ENCODE results near the gene FSTL4.
"Not testable (repeated sequence)": the region's sequence is repeated elsewhere in the genome, so short reads cannot be mapped to it uniquely, and the experiment has no call there.

Gene FSTL4

GRCh38 chr5:133446440-133446839 is 165.9 kb downstream of the FSTL4 start:
- DNase-seq (ENCODE audit: low read depth, low spot score): no peak
- no peak overlapping the region for H3K4me3 ChIP-seq (ENCODE audit: low read length)

GRCh38 chr5:133445744-133446143 is 166.6 kb downstream of the FSTL4 start:
- no peak for DNase-seq (ENCODE audit: low read depth, low spot score)
- no peak overlapping the region for H3K4me3 ChIP-seq (ENCODE audit: low read length)

- not testable (repeated sequence) for H3K4me3 ChIP-seq (ENCODE audit: low read length); DNase-seq (ENCODE audit: low read depth, low spot score)
These were observed 167.1 kb downstream of the FSTL4 start for GRCh38 chr5:133445204-133445603.

GRCh38 chr5:133444711-133445110 is 167.6 kb downstream of the FSTL4 start:
- no peak overlapping the region for H3K4me3 ChIP-seq (ENCODE audit: low read length)
- DNase-seq (ENCODE audit: low read depth, low spot score): no peak

GRCh38 chr5:133441166-133441815 is 171.1 kb downstream of the FSTL4 start:
- DNase-seq (ENCODE audit: low read depth, low spot score): no peak
- H3K4me3 ChIP-seq (ENCODE audit: low read length): no peak overlapping the region

- DNase-seq (ENCODE audit: low read depth, low spot score): no peak
- no peak overlapping the region for H3K4me3 ChIP-seq (ENCODE audit: low read length)
These were observed 171.8 kb downstream of the FSTL4 start for GRCh38 chr5:133440467-133441115.

- DNase-seq (ENCODE audit: low read depth, low spot score): no peak
- H3K4me3 ChIP-seq (ENCODE audit: low read length): no peak overlapping the region
These were observed 172.5 kb downstream of the FSTL4 start for GRCh38 chr5:133439859-133440258.

- no peak overlapping the region for H3K4me3 ChIP-seq (ENCODE audit: low read length)
- no peak for DNase-seq (ENCODE audit: low read depth, low spot score)
These were observed 173.9 kb downstream of the FSTL4 start for GRCh38 chr5:133438487-133438886.

- H3K4me3 ChIP-seq (ENCODE audit: low read length): no peak overlapping the region
- no peak for DNase-seq (ENCODE audit: low read depth, low spot score)
These were observed 178.0 kb downstream of the FSTL4 start for GRCh38 chr5:133434336-133434735.

- no peak for DNase-seq (ENCODE audit: low read depth, low spot score)
- H3K4me3 ChIP-seq (ENCODE audit: low read length): no peak overlapping the region
These were observed 178.7 kb downstream of the FSTL4 start for GRCh38 chr5:133433641-133434040.

- no peak for DNase-seq (ENCODE audit: low read depth, low spot score)
- H3K4me3 ChIP-seq (ENCODE audit: low read length): no peak overlapping the region
These were observed 179.3 kb downstream of the FSTL4 start for GRCh38 chr5:133432956-133433532.

- H3K4me3 ChIP-seq (ENCODE audit: low read length): no peak overlapping the region
- DNase-seq (ENCODE audit: low read depth, low spot score): no peak
These were observed 180.9 kb downstream of the FSTL4 start for GRCh38 chr5:133431326-133431865.

- no peak for DNase-seq (ENCODE audit: low read depth, low spot score)
- H3K4me3 ChIP-seq (ENCODE audit: low read length): no peak overlapping the region
These were observed 182.2 kb downstream of the FSTL4 start for GRCh38 chr5:133430095-133430494.

GRCh38 chr5:133429046-133429445 is 183.3 kb downstream of the FSTL4 start:
- no peak overlapping the region for H3K4me3 ChIP-seq (ENCODE audit: low read length)
- no peak for DNase-seq (ENCODE audit: low read depth, low spot score)

- no peak for DNase-seq (ENCODE audit: low read depth, low spot score)
- H3K4me3 ChIP-seq (ENCODE audit: low read length): no peak overlapping the region
These were observed 184.2 kb downstream of the FSTL4 start for GRCh38 chr5:133428072-133428660.

GRCh38 chr5:133427121-133427777 is 185.1 kb downstream of the FSTL4 start:
- DNase-seq (ENCODE audit: low read depth, low spot score): no peak
- no peak overlapping the region for H3K4me3 ChIP-seq (ENCODE audit: low read length)

- DNase-seq (ENCODE audit: low read depth, low spot score): no peak
- no peak overlapping the region for H3K4me3 ChIP-seq (ENCODE audit: low read length)
These were observed 186.1 kb downstream of the FSTL4 start for GRCh38 chr5:133426264-133426663.

GRCh38 chr5:133425764-133426163 is 186.6 kb downstream of the FSTL4 start:
- no peak overlapping the region for H3K4me3 ChIP-seq (ENCODE audit: low read length)
- DNase-seq (ENCODE audit: low read depth, low spot score): no peak

- no peak overlapping the region for H3K4me3 ChIP-seq (ENCODE audit: low read length)
- no peak for DNase-seq (ENCODE audit: low read depth, low spot score)
These were observed 187.1 kb downstream of the FSTL4 start for GRCh38 chr5:133425222-133425621.
